HG02678 (cell line): ENCODE results near the gene TM4SF5.

Experiments used
- ATAC-seq: cut with Tn5 transposase; IDR thresholded peaks from one replicate; pipeline ENCODE4 v1.9.1; 2021; ENCODE audit warnings: mild to moderate bottlenecking, moderate library complexity; ENCODE audit not compliant: unreplicated experiment

TM4SF5 gene

GRCh38 chr17:4744999-4745969 is 26.4 kb upstream of the TM4SF5 start:
- no peak for ATAC-seq

GRCh38 chr17:4747847-4748246 is 23.8 kb upstream of the TM4SF5 start:
- no peak for ATAC-seq

- no peak for ATAC-seq
Observed at GRCh38 chr17:4748686-4749085, 23.0 kb upstream of the TM4SF5 start.

GRCh38 chr17:4750606-4751005 is 21.1 kb upstream of the TM4SF5 start:
- ATAC-seq: no peak

- no peak for ATAC-seq
Observed at GRCh38 chr17:4751932-4752331, 19.8 kb upstream of the TM4SF5 start.

- no peak for ATAC-seq
Observed at GRCh38 chr17:4753392-4753791, 18.3 kb upstream of the TM4SF5 start.

- no peak for ATAC-seq
Observed at GRCh38 chr17:4759776-4760236, 11.9 kb upstream of the TM4SF5 start.

- no peak for ATAC-seq
Observed at GRCh38 chr17:4764595-4764994, 7.1 kb upstream of the TM4SF5 start.

- no peak for ATAC-seq
Observed at GRCh38 chr17:4766201-4766600, 5.5 kb upstream of the TM4SF5 start.

- no peak for ATAC-seq
Observed at GRCh38 chr17:4766723-4767122, 5.0 kb upstream of the TM4SF5 start.

- ATAC-seq: no peak
Observed at GRCh38 chr17:4768298-4768697, 3.4 kb upstream of the TM4SF5 start.

- no peak for ATAC-seq
Observed at GRCh38 chr17:4769628-4770027, 2.1 kb upstream of the TM4SF5 start.

- ATAC-seq: no peak
Observed at GRCh38 chr17:4772235-4772613, 538 bp downstream of the TM4SF5 start.

- no peak for ATAC-seq
Observed at GRCh38 chr17:4777969-4778760, 6.5 kb downstream of the TM4SF5 start.

GRCh38 chr17:4780325-4780955 is 8.8 kb downstream of the TM4SF5 start:
- no peak for ATAC-seq

GRCh38 chr17:4782652-4783051 is 11.0 kb downstream of the TM4SF5 start:
- no peak for ATAC-seq

GRCh38 chr17:4785311-4786105 is 13.8 kb downstream of the TM4SF5 start:
- no peak for ATAC-seq

GRCh38 chr17:4786106-4786511 is 14.4 kb downstream of the TM4SF5 start, which contains the start of gene VMO1:
TSS of gene VMO1 (minus strand) at chr17:4786364. CDS start at chr17:4786352, 12 bp downstream.
- ATAC-seq: no peak

GRCh38 chr17:4786516-4786915 is 14.8 kb downstream of the TM4SF5 start:
- no peak for ATAC-seq

- ATAC-seq: no peak
Observed at GRCh38 chr17:4788159-4788806, 16.6 kb downstream of the TM4SF5 start.
